Stimulated activated CD8-positive, alpha-beta memory T cell treated with anti-CD3 and anti-CD28 coated beads, Interleukin-15, amount 100 ng/mL, for 1 hour (primary cell): Measurements from ENCODE around the gene HOXA4.

ENCODE experiments used
- DNase-seq: peaks from one replicate; pipeline ENCODE4 v3.0.0-alpha.2; 2020; ENCODE audit warnings: low read depth

Gene HOXA4

GRCh38 chr7:27157702-27158431 is 27.3 kb upstream of the HOXA4 start:
- DNase-seq = no peak

- no peak for DNase-seq
Observed at GRCh38 chr7:27156916-27157701, 26.6 kb upstream of the HOXA4 start.

- no peak for DNase-seq
Observed at GRCh38 chr7:27156508-27156898, 25.9 kb upstream of the HOXA4 start, which contains the start of gene HOXA7. TSS of gene HOXA7 (minus strand) at chr7:27156675. CDS start at chr7:27156545, 130 bp downstream.

- DNase-seq = no peak
Observed at GRCh38 chr7:27155816-27156507, 25.4 kb upstream of the HOXA4 start.

- DNase-seq = no peak
Observed at GRCh38 chr7:27154901-27155815, 24.6 kb upstream of the HOXA4 start.

GRCh38 chr7:27154369-27154768 is 23.8 kb upstream of the HOXA4 start:
- no peak for DNase-seq

GRCh38 chr7:27153526-27153925 is 23.0 kb upstream of the HOXA4 start:
- DNase-seq = no peak

- DNase-seq = no peak
Observed at GRCh38 chr7:27152816-27153442, 22.4 kb upstream of the HOXA4 start.

- no peak for DNase-seq
Observed at GRCh38 chr7:27151931-27152815, 21.6 kb upstream of the HOXA4 start, which contains the start of gene HOXA3. TSS of gene HOXA3 (minus strand) at chr7:27152583. CDS start at chr7:27110640, 41,943 bp downstream.

- DNase-seq = no peak
Observed at GRCh38 chr7:27151341-27151930, 20.9 kb upstream of the HOXA4 start.

GRCh38 chr7:27150568-27151340 is 20.2 kb upstream of the HOXA4 start:
- DNase-seq = no peak

- DNase-seq = no peak
Observed at GRCh38 chr7:27149842-27150567, 19.4 kb upstream of the HOXA4 start.

GRCh38 chr7:27148756-27149641 is 18.4 kb upstream of the HOXA4 start:
- DNase-seq = no peak

- no peak for DNase-seq
Observed at GRCh38 chr7:27148031-27148755, 17.6 kb upstream of the HOXA4 start.

- DNase-seq = no peak
Observed at GRCh38 chr7:27147199-27148030, 16.9 kb upstream of the HOXA4 start, which contains the start of gene HOXA6. TSS of gene HOXA6 (minus strand) at chr7:27147774. CDS start at chr7:27147749, 25 bp downstream.
